GM18499 (cell line): ENCODE data around the gene PAPOLB.

ENCODE experiments used
- ATAC-seq: cut with Tn5 transposase; IDR thresholded peaks from one replicate; pipeline ENCODE4 v1.9.1; 2021; ENCODE audit warnings: moderate number of reproducible peaks; ENCODE audit not compliant: insufficient read depth, unreplicated experiment

The PAPOLB gene

GRCh38 chr7:4825081-4825480, 36.7 kb downstream of the PAPOLB start:
- ATAC-seq = no peak

DNA sequence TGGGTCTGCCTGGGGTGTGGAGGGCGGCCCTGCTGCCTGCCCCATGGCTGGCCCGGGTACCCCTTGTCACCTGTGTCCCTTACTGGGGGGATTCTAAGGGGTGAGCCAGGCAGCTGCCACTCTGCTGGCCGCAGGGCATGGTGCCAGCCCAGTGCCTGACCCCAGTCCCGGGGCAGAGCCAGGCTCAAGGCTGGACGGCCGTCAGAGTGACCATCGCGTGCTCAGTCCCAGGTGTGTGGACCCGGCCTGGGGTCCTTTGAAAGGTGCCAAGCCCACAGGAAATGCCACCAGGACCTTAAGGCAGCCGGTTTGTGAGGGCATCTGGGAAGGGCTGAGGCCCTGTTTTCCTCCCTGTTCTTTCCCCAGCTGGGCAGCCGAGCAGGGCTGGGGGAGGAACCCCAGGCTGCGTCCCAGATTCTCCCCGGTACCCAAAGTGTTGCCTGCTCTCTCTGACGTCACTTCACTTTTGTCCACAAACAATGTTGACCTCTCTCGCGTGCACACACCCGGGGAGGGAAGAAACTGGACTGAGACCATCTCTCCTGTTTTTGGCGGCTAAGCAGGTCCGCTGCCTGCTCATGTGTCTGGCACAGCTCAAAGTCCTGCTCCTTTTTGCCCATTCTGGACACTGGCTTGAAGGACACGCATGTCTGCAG, 37.6 kb downstream of the PAPOLB start:
- no peak for ATAC-seq

GRCh38 chr7:4823441-4824119, 38.2 kb downstream of the PAPOLB start:
- ATAC-seq = no peak

DNA sequence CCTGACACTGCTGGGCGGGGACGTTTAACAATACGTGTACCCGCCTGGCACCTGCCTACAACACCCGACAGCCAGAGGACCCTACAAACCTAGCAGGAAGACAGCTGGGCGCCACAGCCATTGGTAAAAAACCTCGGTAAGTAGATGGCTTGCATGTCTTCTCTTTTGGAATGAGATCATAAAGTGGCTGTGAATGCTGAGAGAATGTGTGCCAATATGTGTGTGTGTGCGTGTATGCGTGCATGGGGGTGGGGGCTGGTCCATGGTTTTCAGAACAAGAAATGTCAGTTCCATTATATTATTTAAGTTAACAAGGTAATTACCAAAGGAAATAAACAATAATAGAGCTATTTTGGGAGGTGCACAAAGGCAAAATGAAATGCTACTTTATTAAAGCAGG, 39.2 kb downstream of the PAPOLB start:
- ATAC-seq = no peak

- ATAC-seq = no peak
Observed at GRCh38 chr7:4820967-4821471, 40.8 kb downstream of the PAPOLB start.

- no peak for ATAC-seq
Observed at GRCh38 chr7:4820405-4820966, 41.3 kb downstream of the PAPOLB start.

- ATAC-seq = no peak
Observed at GRCh38 chr7:4819560-4820404, 42.0 kb downstream of the PAPOLB start.

GRCh38 chr7:4818000-4818794, 43.6 kb downstream of the PAPOLB start:
- no peak for ATAC-seq

DNA sequence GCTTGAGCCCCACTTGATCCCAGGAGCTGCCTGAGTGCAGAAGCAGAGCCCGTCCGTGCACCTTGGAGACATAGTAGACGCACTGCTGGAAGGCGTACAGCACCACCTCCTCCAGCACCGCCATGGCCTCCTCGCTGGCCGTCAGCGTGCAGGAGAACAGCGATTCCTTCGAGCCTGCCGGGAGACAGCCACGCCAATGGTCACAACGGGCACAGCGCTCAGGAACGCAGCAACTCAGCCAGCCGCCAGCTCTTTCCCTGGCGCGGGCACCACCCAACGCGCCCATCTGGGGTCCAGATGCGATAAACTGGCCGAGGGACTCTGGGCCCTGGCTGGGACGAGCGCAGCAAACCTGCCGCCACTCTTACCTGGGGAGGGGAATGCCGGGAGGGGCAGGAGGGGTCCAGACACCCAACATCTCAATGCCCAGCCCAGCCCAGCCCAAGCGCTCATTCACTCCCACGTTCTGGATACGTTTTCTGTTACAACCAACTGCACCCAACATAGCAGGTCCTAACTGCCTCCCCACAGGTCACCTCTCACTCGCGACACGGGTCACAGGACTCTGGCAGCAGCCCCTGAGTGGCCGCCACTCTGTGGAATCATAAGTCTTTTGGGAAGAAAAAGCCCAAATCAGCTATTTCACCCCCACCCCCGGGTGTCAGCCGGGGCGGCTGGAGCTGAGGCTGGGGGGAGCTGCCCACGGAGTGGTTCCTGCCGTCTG, 44.5 kb downstream of the PAPOLB start:
- no peak for ATAC-seq

DNA sequence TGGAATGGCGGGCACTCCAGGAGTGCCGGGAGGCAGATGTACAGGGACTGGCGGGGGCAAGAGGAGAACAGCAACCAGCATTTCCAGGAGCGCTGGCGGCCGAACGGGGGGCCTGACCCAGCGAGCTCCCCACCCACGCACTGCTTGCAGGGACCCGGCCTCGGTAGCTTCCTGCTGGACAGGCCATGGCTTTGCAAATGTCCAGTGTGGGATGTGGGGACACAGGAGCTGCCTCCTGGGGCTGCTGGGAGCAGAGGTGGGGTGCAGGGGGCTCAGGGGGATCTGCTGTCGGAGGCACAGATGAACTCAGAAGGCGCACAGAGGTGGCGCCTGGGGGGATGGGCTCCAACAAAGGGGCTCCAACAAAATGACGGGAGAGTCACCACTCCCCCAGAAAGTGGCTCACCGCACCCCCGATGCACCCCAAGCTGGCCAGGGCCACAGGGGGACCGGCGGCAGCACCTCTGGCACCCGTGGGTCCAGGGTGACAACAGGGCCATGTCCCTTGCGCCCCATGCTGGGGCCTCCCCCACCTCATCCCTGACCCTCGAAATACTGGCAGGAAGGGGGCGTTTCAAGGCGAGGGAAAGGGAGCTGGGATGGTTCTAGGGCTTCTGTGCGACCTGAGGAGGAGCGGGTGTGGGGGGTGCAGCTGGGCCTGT, 45.3 kb downstream of the PAPOLB start:
- no peak for ATAC-seq

GRCh38 chr7:4815609-4816418, 46.0 kb downstream of the PAPOLB start:
- no peak for ATAC-seq

DNA sequence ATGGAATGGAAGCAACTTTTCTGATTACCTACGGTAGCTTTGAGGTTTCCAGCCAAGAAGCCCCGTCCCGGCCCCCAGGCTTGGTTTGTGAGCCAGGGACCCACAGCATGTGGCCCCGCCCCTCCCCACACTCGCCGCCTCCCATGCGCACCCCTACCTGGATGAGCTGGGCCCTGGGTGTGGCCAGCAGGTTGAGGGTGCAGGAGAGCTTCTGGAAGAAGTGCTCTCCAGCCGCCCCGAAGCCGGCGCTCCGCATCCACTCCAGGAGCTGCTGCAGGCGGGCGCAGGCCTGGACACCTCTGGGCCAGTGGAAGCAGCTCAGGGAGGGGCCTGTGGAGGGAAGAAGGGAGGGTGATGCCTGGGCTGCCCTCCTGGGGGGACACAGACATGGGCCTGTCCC, 46.7 kb downstream of the PAPOLB start:
- no peak for ATAC-seq

DNA sequence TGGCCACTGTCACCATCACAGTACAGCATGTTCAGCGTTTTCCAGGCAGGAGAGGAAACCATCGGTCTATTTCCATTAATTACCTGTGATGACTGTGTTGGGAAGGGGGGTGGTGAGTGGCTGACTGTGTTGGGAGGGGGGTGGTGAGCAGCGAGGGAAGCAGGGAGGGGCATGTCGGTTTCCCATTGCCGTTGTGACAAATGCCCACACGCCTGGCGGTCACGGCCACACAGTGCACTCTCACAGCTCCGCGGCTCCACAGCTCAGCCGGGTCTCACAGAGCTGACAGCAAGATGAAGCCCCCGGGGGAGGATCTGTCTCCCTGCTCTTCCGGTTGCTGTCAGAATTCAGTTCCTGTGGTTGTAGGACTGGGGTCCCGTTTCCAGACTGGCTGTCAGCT, 47.4 kb downstream of the PAPOLB start:
- ATAC-seq = no peak

DNA sequence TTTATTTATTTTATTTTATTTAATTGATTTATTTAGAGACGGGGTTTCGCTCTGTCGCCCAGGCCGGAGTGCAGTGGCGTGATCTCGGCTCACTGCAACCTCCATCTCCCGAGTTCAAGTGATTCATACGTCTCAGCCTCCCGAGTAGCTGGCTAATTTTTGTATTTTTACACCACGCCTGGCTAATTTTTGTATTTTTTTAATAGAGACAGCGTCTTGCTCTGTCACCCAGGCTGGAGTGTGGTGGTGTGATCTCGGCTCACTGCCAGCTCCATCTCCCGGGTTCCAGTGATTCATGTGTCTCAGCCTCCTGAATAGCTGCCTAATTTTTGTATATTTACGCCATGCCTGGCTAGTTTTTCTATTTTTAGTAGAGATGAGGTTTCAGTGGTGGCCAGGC, 52.2 kb downstream of the PAPOLB start:
- no peak for ATAC-seq

DNA sequence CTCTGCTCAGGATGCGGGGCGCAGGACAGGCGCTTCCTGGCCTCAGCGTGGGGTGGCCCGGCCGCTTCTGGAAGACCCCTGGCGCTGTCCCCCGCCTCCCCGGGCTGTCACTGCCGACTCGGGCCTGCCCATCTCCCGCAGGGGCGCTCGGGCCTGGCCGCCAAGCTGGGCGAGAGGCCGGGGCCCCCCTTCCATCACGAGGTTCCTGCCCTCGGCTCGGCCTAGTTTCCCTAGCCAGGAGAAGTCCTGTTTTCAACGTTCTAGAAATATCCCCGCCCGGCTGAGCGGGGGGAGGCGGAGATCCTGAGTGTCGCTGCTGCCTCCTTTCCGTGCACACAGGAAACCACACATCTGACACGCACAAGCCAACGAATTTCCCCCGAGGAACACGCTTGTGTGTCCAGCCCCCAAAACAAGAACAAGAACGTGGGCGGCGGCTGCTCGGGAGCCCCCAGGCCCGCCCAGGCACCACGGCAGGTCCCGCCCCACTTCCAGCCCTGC, 52.7 kb downstream of the PAPOLB start:
- ATAC-seq = no peak

- no peak for ATAC-seq
Observed at GRCh38 chr7:4808565-4808964, 53.3 kb downstream of the PAPOLB start.

DNA sequence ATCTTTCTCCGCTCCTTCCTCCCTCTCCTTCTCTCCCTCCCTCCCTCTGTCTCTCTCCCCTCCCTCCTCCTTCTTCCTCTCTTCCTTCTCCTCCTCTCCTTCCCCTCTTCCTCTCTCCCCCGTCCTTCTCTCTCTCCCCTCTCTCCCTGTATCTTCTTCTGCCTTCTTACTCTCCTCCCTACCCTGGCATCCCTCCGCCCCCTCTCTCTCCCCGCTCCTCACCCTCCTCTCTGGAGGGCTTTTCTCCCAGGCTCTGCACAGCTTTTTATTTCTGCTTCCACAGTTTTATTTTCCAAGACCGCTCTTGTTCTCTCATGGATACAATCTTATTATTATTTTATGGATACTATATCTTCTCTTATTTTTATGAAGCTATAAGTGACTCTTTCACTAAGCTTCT, 53.8 kb downstream of the PAPOLB start:
- ATAC-seq = no peak
